Measurements from ENCODE around the gene MAP3K13.

DNA sequence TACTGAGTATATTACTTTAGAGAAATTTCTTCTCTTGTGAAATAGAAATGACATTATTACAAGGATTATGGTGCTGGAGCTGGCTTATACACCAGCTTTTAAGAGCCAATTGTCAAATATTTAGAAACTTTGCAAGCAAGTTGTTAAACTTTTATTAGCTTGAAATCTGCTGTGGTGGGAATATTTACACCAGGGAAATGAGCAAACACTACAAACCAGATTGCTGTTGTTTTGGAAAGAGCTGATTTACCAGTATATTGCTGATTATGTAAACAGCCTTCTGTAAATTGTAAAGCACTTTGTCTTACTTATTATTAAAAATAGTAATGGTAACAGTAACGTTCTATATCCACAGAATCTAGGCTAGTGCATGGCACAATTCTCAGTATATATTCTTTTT is 61.5 kb downstream of the MAP3K13 start:
- TF ChIP-seq, protein P1, sequence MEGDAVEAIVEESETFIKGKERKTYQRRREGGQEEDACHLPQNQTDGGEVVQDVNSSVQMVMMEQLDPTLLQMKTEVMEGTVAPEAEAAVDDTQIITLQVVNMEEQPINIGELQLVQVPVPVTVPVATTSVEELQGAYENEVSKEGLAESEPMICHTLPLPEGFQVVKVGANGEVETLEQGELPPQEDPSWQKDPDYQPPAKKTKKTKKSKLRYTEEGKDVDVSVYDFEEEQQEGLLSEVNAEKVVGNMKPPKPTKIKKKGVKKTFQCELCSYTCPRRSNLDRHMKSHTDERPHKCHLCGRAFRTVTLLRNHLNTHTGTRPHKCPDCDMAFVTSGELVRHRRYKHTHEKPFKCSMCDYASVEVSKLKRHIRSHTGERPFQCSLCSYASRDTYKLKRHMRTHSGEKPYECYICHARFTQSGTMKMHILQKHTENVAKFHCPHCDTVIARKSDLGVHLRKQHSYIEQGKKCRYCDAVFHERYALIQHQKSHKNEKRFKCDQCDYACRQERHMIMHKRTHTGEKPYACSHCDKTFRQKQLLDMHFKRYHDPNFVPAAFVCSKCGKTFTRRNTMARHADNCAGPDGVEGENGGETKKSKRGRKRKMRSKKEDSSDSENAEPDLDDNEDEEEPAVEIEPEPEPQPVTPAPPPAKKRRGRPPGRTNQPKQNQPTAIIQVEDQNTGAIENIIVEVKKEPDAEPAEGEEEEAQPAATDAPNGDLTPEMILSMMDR (IDR thresholded peaks at IDR 0.05), result no peak
- TF ChIP-seq POLR2A (IDR thresholded peaks at IDR 0.05), result no peak

Measured in uterus (tissue), 2 donors.